ENCODE data around the gene CCL20. TPM values are rescaled to one million over a fixed set of nuclear protein-coding genes. Genes with fewer than 3 reads are reported as not detected.

The CCL20 gene
- polyA plus RNA-seq, 1 donor from 2014 or later = not detected

- H3K9me3 ChIP-seq (ENCODE audit: low read length) = no peaks in the 10 kb centered on the region
- H2AFZ ChIP-seq (ENCODE audit: low read depth, low read length) = no peak overlapping the region
- H3F3A ChIP-seq (ENCODE audit: insufficient read depth, low read length, poor library complexity, severe bottlenecking) = no peaks in the 10 kb centered on the region
- H3K9ac ChIP-seq (ENCODE audit: low read length) = no peak overlapping the region
- H3K9me2 ChIP-seq (ENCODE audit: insufficient read depth, low read length) = no peaks in the 10 kb centered on the region
- H3K27me3 ChIP-seq (ENCODE audit: insufficient read depth, low read depth, low read length) = no peaks in the 10 kb centered on the region
- H3K79me2 ChIP-seq (replicated peaks; ENCODE audit: insufficient read depth, low read length) = no peaks in the 10 kb centered on the region
- H3K36me3 ChIP-seq (ENCODE audit: insufficient read depth, low read length) = no peaks in the 10 kb centered on the region
- H4K20me1 ChIP-seq (ENCODE audit: insufficient read depth) = no peaks in the 10 kb centered on the region
- peak overlapping the region; percentile 9 for H3K27ac ChIP-seq (ENCODE audit: low read length)
- H3K4me3 ChIP-seq (ENCODE audit: low read length) = no peak overlapping the region
- no peak for TF ChIP-seq TAF1 (IDR thresholded peaks at IDR 0.05; ENCODE audit: low read depth)
- TF ChIP-seq CTCF (IDR thresholded peaks at IDR 0.05; ENCODE audit: poor library complexity, severe bottlenecking) = no peak
- TF ChIP-seq SMC3 (conservative IDR thresholded peaks at IDR 0.05; ENCODE audit: poor library complexity) = no peak
- no peak overlapping the region for H3K4me2 ChIP-seq (ENCODE audit: low read length)
These were observed 38.5 kb upstream of the CCL20 start for GRCh38 chr2:227774895-227775842.

DNA sequence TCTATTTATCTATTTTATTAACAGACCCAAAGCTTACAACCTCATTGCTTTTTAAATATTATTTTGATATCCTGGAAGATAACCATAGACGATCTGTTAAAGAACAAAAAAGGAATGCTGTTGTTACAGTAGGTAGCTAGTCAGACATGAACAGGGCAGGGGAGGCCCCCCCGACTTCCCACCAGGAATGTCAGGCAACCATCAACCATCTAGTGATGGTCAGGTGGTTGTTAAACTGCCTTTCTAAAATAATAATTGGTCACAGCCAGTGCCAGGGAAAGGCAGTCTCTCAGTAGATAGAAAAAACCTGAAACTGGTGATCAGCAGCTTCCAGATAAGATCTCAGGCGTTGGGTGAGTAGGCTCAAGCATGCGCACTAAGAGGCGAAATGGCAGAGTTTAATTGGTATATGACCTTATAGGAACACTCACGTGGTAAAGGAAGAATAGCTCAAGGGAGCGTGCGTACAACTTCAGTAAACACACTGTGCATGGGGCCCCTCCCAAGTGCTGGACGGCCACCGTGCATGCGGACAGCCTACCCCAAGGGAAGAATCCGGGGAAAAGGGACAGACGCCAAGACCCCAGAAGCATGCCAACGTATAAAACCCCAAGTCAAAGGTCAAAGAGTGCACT, 32.5 kb upstream of the CCL20 start:
- H3K4me3 ChIP-seq (ENCODE audit: low read length) = no peak overlapping the region
- no peaks in the 10 kb centered on the region for H3F3A ChIP-seq (ENCODE audit: insufficient read depth, low read length, poor library complexity, severe bottlenecking)
- H3K36me3 ChIP-seq (ENCODE audit: insufficient read depth, low read length) = no peaks in the 10 kb centered on the region
- H3K9me2 ChIP-seq (ENCODE audit: insufficient read depth, low read length) = no peaks in the 10 kb centered on the region
- no peak overlapping the region for H2AFZ ChIP-seq (ENCODE audit: low read depth, low read length)
- TF ChIP-seq TAF1 (IDR thresholded peaks at IDR 0.05; ENCODE audit: low read depth) (no peak), RAD21 (conservative IDR thresholded peaks at IDR 0.05) (no peak)
- H3K9me3 ChIP-seq (ENCODE audit: low read length) = no peaks in the 10 kb centered on the region
- no peaks in the 10 kb centered on the region for H4K20me1 ChIP-seq (ENCODE audit: insufficient read depth)
- no peaks in the 10 kb centered on the region for H3K27me3 ChIP-seq (ENCODE audit: insufficient read depth, low read depth, low read length)
- H3K9ac ChIP-seq (ENCODE audit: low read length) = no peak overlapping the region
- no peak overlapping the region for H3K27ac ChIP-seq (ENCODE audit: low read length)
- no peaks in the 10 kb centered on the region for H3K79me2 ChIP-seq (replicated peaks; ENCODE audit: insufficient read depth, low read length)
- H3K4me2 ChIP-seq (ENCODE audit: low read length) = no peak overlapping the region

- Histone ChIP-seq H3K9me2 (ENCODE audit: insufficient read depth, low read length) (no peaks in the 10 kb centered on the region), H4K20me1 (ENCODE audit: insufficient read depth) (no peaks in the 10 kb centered on the region), H3K27me3 (ENCODE audit: insufficient read depth, low read depth, low read length) (no peaks in the 10 kb centered on the region), H3K4me2 (ENCODE audit: low read length) (no peak overlapping the region), H3K27ac (ENCODE audit: low read length) (no peak overlapping the region), H3K9ac (ENCODE audit: low read length) (no peak overlapping the region), H3K36me3 (ENCODE audit: insufficient read depth, low read length) (no peaks in the 10 kb centered on the region), H3K9me3 (ENCODE audit: low read length) (no peaks in the 10 kb centered on the region), H3K4me3 (ENCODE audit: low read length) (no peak overlapping the region), H2AFZ (ENCODE audit: low read depth, low read length) (no peak overlapping the region), H3K79me2 (replicated peaks; ENCODE audit: insufficient read depth, low read length) (no peaks in the 10 kb centered on the region), H3F3A (ENCODE audit: insufficient read depth, low read length, poor library complexity, severe bottlenecking) (no peaks in the 10 kb centered on the region)
- TF ChIP-seq RAD21 (conservative IDR thresholded peaks at IDR 0.05) = no peak
These were observed 31.8 kb upstream of the CCL20 start for GRCh38 chr2:227781841-227782240.

DNA sequence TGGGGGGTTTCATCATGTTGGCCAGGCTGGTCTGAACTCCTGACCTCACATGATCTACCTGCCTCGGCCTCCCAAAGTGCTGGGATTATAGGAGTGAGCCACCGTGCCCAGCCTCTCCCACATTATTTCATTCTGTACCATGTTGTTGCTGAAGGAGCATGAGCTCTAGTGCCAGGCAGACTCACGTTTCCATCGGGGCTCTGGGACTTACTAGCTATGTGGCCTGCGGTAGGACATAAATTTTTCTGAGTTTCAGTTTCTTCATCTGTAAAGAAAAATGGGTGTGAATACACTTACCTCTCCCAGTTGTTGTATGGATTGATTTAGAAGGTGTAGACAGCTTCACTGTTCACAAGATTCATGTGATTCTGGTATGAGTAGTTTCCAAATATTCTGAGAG, 30.8 kb upstream of the CCL20 start:
- Histone ChIP-seq H3K27me3 (ENCODE audit: insufficient read depth, low read depth, low read length) (no peaks in the 10 kb centered on the region), H3K27ac (ENCODE audit: low read length) (no peak overlapping the region), H3K36me3 (ENCODE audit: insufficient read depth, low read length) (no peaks in the 10 kb centered on the region), H3K79me2 (replicated peaks; ENCODE audit: insufficient read depth, low read length) (no peaks in the 10 kb centered on the region), H4K20me1 (ENCODE audit: insufficient read depth) (no peaks in the 10 kb centered on the region), H3F3A (ENCODE audit: insufficient read depth, low read length, poor library complexity, severe bottlenecking) (no peaks in the 10 kb centered on the region), H3K9ac (ENCODE audit: low read length) (no peak overlapping the region), H3K4me2 (ENCODE audit: low read length) (no peak overlapping the region), H2AFZ (ENCODE audit: low read depth, low read length) (no peak overlapping the region), H3K4me3 (ENCODE audit: low read length) (no peak overlapping the region), H3K9me2 (ENCODE audit: insufficient read depth, low read length) (no peaks in the 10 kb centered on the region), H3K9me3 (ENCODE audit: low read length) (no peaks in the 10 kb centered on the region)
- TF ChIP-seq CTCF (IDR thresholded peaks at IDR 0.05; ENCODE audit: poor library complexity, severe bottlenecking) (no peak), EZH2 (IDR thresholded peaks at IDR 0.05; ENCODE audit: borderline replicate concordance, insufficient read depth, low read length, poor library complexity, severe bottlenecking) (no peak), RAD21 (conservative IDR thresholded peaks at IDR 0.05) (no peak), MXI1 (conservative IDR thresholded peaks at IDR 0.05; ENCODE audit: poor library complexity, severe bottlenecking) (no peak), TAF1 (IDR thresholded peaks at IDR 0.05; ENCODE audit: low read depth) (no peak)
- TF ChIP-seq, protein P1, sequence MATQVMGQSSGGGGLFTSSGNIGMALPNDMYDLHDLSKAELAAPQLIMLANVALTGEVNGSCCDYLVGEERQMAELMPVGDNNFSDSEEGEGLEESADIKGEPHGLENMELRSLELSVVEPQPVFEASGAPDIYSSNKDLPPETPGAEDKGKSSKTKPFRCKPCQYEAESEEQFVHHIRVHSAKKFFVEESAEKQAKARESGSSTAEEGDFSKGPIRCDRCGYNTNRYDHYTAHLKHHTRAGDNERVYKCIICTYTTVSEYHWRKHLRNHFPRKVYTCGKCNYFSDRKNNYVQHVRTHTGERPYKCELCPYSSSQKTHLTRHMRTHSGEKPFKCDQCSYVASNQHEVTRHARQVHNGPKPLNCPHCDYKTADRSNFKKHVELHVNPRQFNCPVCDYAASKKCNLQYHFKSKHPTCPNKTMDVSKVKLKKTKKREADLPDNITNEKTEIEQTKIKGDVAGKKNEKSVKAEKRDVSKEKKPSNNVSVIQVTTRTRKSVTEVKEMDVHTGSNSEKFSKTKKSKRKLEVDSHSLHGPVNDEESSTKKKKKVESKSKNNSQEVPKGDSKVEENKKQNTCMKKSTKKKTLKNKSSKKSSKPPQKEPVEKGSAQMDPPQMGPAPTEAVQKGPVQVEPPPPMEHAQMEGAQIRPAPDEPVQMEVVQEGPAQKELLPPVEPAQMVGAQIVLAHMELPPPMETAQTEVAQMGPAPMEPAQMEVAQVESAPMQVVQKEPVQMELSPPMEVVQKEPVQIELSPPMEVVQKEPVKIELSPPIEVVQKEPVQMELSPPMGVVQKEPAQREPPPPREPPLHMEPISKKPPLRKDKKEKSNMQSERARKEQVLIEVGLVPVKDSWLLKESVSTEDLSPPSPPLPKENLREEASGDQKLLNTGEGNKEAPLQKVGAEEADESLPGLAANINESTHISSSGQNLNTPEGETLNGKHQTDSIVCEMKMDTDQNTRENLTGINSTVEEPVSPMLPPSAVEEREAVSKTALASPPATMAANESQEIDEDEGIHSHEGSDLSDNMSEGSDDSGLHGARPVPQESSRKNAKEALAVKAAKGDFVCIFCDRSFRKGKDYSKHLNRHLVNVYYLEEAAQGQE (IDR thresholded peaks at IDR 0.05; ENCODE audit: borderline replicate concordance) = no peak
